Esophagus muscularis mucosa (tissue), 4 donors: ENCODE results near the gene PLXNA4. TPM values are rescaled to one million over a fixed set of nuclear protein-coding genes. Genes with fewer than 3 reads are reported as not detected.

Experiments
- DNase-seq: peaks from one replicate; pipeline ENCODE4 v3.0.0-alpha.2; 2017; ENCODE audit errors: extremely low spot score
- H3K27ac ChIP-seq, 4 donors: fragments of 200-600 bp; sonication (generic); replicated peaks in 1 of 4; 1 replicate in 3 of 4; 2 replicates in 1 of 4; pipeline ENCODE4 v1.5.1; 2016 to 2019; ENCODE audit warnings: mild to moderate bottlenecking in 1 of 4
- H3K27me3 ChIP-seq, 4 donors: fragments of 200-600 bp; sonication (generic); one replicate each; pipeline versions ENCODE4 v1.5.1 to v1.6.0; 2016 to 2019
- H3K36me3 ChIP-seq, 4 donors: fragments of 200-600 bp; sonication (generic); one replicate each; pipeline ENCODE4 v1.5.1; 2016 to 2019
- H3K4me1 ChIP-seq, 4 donors: fragments of 200-600 bp; sonication (generic); one replicate each; pipeline ENCODE4 v1.5.1; 2016 to 2019
- H3K4me3 ChIP-seq, 4 donors: fragments of 200-600 bp; sonication (generic); 1 replicate in 2 of 4; 2 replicates in 2 of 4; pipeline ENCODE4 v1.5.1; 2016 to 2019; ENCODE audit warnings: mild to moderate bottlenecking in 4 of 4, moderate library complexity in 1 of 4
- H3K9me3 ChIP-seq, 4 donors: fragments of 200-600 bp; sonication (generic); 1 replicate in 3 of 4; 2 replicates in 1 of 4; pipeline ENCODE4 v1.5.1; 2016 to 2019
- CTCF ChIP-seq, 3 experiments: fragments of 200-600 bp in 2 of 3; fragments of 450-650 bp in 1 of 3; sonication (generic) in 2 of 3; IDR thresholded peaks; one replicate each; pipeline ENCODE4 v1.5.1; 2017 to 2019; ENCODE audit warnings: antibody characterized with exemption in 3 of 3, mild to moderate bottlenecking in 2 of 3, moderate library complexity in 1 of 3
- EP300 ChIP-seq: sonication (generic); formaldehyde crosslinking; IDR thresholded peaks from one replicate; pipeline ENCODE4 v1.6.1; 2017; ENCODE audit warnings: antibody characterized with exemption
- POLR2A ChIP-seq: fragments of 450-650 bp; IDR thresholded peaks from one replicate; pipeline ENCODE4 v1.6.1; 2017; ENCODE audit warnings: antibody characterized with exemption, moderate library complexity, mild to moderate bottlenecking, low read depth
- POLR2AphosphoS5 ChIP-seq, 2 donors: sonication (generic); formaldehyde crosslinking; IDR thresholded peaks; one replicate each; pipeline ENCODE4 v1.6.1; 2017; ENCODE audit warnings: antibody characterized with exemption in 2 of 2
- WGBS: methylation state at CpG from one replicate; pipeline ENCODE4 v1.1.5; 2018; 5-methylcytosine and 5-hydroxymethylcytosine counted together
- intact Hi-C: fragments of 100-400 bp; cut with DNase I; formaldehyde crosslinking; loops from one replicate; pipeline ENCODE4 v1.15.1; 2023
- total RNA-seq, 4 donors: library from RNA; depleted of rRNA; stranded (reverse); fragments of >200 nt; gene quantifications; one replicate each; pipeline versions ENCODE4 v1.1.0 to v1.2.1, GENCODE V29; 2016

The PLXNA4 gene
- total RNA-seq, 4 donors from 2014 or later = 5.0 to 9.5 (median 6.6) TPM

GRCh38 chr7:132161976-132162375 is 414.3 kb downstream of the PLXNA4 start:
- no peak for DNase-seq
- Histone ChIP-seq H3K9me3 (no peaks in the 10 kb centered on the region), H3K36me3 (peaks cover 3 to 42% (median 9%) of the 10 kb centered on the region in 4 donors), H3K4me3 (no peak overlapping the region), H3K4me1 (peaks cover 4 to 12% (median 9%) of the 10 kb centered on the region in 4 donors), H3K27ac (no peak overlapping the region), H3K27me3 (no peaks in the 10 kb centered on the region)
- TF ChIP-seq POLR2A = no peak
- TF ChIP-seq CTCF (IDR thresholded peaks at IDR 0.05) = no peak
- TF ChIP-seq POLR2AphosphoS5 (IDR thresholded peaks at IDR 0.05) = no peak
- TF ChIP-seq EP300 = no peak
- intact Hi-C loops = no loop called here
- WGBS = 85% methylated on average over 8 of the region's 8 CpGs

- no peak overlapping the region for H3K4me3 ChIP-seq
- no peak for TF ChIP-seq CTCF (IDR thresholded peaks at IDR 0.05)
- TF ChIP-seq EP300 = no peak
- TF ChIP-seq POLR2AphosphoS5 (IDR thresholded peaks at IDR 0.05) = no peak
- TF ChIP-seq POLR2A = no peak
- H3K27ac ChIP-seq = no peak overlapping the region
- no peaks in the 10 kb centered on the region for H3K9me3 ChIP-seq
- peaks cover 4 to 12% (median 9%) of the 10 kb centered on the region in 4 donors for H3K4me1 ChIP-seq
- 97% methylated on average over 9 of the region's 12 CpGs for WGBS
- H3K27me3 ChIP-seq = no peaks in the 10 kb centered on the region
- no peak for DNase-seq
- intact Hi-C loops = no loop called here
- peaks cover 3 to 46% (median 9%) of the 10 kb centered on the region in 4 donors for H3K36me3 ChIP-seq
Measured at GRCh38 chr7:132161533-132161915, 414.7 kb downstream of the PLXNA4 start.

- DNase-seq = no peak
- H3K27me3 ChIP-seq = no peaks in the 10 kb centered on the region
Measured at GRCh38 chr7:132160611-132161532, 415.4 kb downstream of the PLXNA4 start.

GRCh38 chr7:132158841-132159240 is 417.4 kb downstream of the PLXNA4 start:
- intact Hi-C loops = loop anchor here (5.0 kb wide), 2 partner anchors 152 to 212 kb away; no protein-coding TSS in a partner anchor
- no peak overlapping the region for H3K27ac ChIP-seq
- WGBS = 98% methylated on average over 3 of the region's 3 CpGs
- no peak overlapping the region for H3K4me3 ChIP-seq
- TF ChIP-seq POLR2AphosphoS5 (IDR thresholded peaks at IDR 0.05) = no peak
- no peak for TF ChIP-seq EP300
- no peak for TF ChIP-seq POLR2A
- TF ChIP-seq CTCF (IDR thresholded peaks at IDR 0.05) = no peak
- H3K27me3 ChIP-seq = no peaks in the 10 kb centered on the region
- no peak for DNase-seq
- peaks cover 4 to 12% (median 9%) of the 10 kb centered on the region in 4 donors for H3K4me1 ChIP-seq
- H3K9me3 ChIP-seq = no peaks in the 10 kb centered on the region
- H3K36me3 ChIP-seq = peaks cover 3 to 43% (median 9%) of the 10 kb centered on the region in 4 donors

More at GRCh38 chr7:132160611-132161532, 415.4 kb downstream of the PLXNA4 start:
- WGBS = 64% methylated on average over 9 of the region's 10 CpGs
- no peak overlapping the region for H3K27ac ChIP-seq
- intact Hi-C loops = no loop called here
- peaks cover 4 to 12% (median 9%) of the 10 kb centered on the region in 4 donors for H3K4me1 ChIP-seq
- no peak for TF ChIP-seq POLR2AphosphoS5 (IDR thresholded peaks at IDR 0.05)
- no peak for TF ChIP-seq POLR2A
- TF ChIP-seq EP300 = no peak
- TF ChIP-seq CTCF (IDR thresholded peaks at IDR 0.05) = no peak
- no peaks in the 10 kb centered on the region for H3K9me3 ChIP-seq
- H3K4me3 ChIP-seq = no peak overlapping the region
- peaks cover 3 to 49% (median 9%) of the 10 kb centered on the region in 4 donors for H3K36me3 ChIP-seq
